Chondrocyte (in vitro differentiated cells): Measurements from ENCODE around the gene SYTL1. TPM values are rescaled to one million over a fixed set of nuclear protein-coding genes. Genes with fewer than 3 reads are reported as not detected.

Source experiments
- DNase-seq: peaks from one replicate; pipeline ENCODE4 v3.0.0; 2021; ENCODE audit warnings: mixed read lengths, low spot score
- H3K27ac Mint-ChIP-seq: one replicate; pipeline ENCODE4 v1.8.0; 2021; ENCODE audit warnings: mild to moderate bottlenecking, moderate library complexity, mixed read lengths; ENCODE audit not compliant: unreplicated experiment
- H3K27me3 Mint-ChIP-seq: 2 replicates; pipeline ENCODE4 v1.8.0; 2021; ENCODE audit warnings: low read depth, mixed read lengths
- H3K36me3 Mint-ChIP-seq: 2 replicates; pipeline ENCODE4 v1.8.0; 2021; ENCODE audit warnings: low read depth, mixed read lengths
- H3K4me1 Mint-ChIP-seq: 2 replicates; pipeline ENCODE4 v1.8.0; 2021; ENCODE audit warnings: low read depth, mild to moderate bottlenecking, mixed read lengths
- H3K4me3 Mint-ChIP-seq: one replicate; pipeline ENCODE4 v1.8.0; 2021; ENCODE audit warnings: mild to moderate bottlenecking, moderate library complexity, mixed read lengths; ENCODE audit not compliant: unreplicated experiment
- H3K9me3 Mint-ChIP-seq: 2 replicates; pipeline ENCODE4 v1.8.0; 2021; ENCODE audit warnings: low read depth, mixed read lengths
- total RNA-seq: library from RNA; stranded (reverse); gene quantifications from 3 replicates; pipeline ENCODE4 v1.2.1, GENCODE V29; 2021
- TF ChIP-seq, protein P1 (sequence below): fragments of 200-600 bp; sonication (generic); IDR thresholded peaks from 2 replicates; pipeline ENCODE4 v1.5.0; 2021; ENCODE audit warnings: antibody characterized with exemption, mild to moderate bottlenecking, moderate library complexity

Gene SYTL1
- total RNA-seq, 1 donor from 2014 or later: 1.2 TPM

DNA sequence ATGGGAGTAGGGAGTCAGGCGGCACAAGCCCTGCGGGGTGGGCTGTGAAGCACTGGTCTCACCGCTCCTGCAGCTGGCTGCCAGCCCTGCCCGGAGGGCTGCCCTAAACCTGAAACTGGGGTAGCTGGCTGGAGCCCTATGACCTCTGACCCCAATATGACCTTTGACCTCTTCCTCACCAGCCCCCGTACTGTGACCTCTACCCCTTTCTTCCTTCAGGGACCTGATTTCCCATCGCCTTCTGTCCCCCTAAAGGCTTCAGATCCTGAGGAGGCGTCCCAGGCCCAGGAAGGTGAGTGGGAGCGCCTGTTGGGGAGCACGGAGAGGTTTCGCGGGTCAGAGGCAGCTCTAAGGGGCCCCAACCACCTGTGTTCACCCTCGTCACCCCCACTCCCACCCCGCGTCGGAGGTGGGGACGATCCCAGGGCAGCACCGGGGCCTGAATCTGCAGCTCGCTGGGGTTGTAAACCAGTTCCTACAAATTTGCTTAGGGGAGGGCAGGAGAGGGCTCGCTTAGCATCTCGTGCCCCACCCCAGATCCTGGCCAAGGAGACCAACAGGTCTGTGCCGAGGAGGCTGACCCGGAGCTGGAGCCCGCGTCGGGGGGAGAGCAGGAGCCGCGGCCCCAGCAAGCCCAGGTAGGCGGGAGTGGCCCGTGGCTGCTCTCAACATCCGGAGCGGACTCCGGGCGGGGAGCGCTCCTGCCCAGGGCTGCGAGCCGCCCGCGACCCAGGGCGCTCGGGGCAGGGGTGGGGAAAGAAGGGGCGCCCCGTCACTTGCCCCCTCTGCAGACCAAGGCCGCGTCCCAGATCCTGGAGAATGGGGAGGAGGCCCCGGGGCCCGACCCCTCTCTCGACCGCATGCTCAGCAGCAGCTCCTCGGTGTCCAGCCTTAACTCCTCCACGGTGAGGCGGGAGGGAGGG, 7.3 kb downstream of the SYTL1 start:
- H3K4me3 Mint-ChIP-seq: peak overlapping the region; percentile 46
- TF ChIP-seq, protein P1, sequence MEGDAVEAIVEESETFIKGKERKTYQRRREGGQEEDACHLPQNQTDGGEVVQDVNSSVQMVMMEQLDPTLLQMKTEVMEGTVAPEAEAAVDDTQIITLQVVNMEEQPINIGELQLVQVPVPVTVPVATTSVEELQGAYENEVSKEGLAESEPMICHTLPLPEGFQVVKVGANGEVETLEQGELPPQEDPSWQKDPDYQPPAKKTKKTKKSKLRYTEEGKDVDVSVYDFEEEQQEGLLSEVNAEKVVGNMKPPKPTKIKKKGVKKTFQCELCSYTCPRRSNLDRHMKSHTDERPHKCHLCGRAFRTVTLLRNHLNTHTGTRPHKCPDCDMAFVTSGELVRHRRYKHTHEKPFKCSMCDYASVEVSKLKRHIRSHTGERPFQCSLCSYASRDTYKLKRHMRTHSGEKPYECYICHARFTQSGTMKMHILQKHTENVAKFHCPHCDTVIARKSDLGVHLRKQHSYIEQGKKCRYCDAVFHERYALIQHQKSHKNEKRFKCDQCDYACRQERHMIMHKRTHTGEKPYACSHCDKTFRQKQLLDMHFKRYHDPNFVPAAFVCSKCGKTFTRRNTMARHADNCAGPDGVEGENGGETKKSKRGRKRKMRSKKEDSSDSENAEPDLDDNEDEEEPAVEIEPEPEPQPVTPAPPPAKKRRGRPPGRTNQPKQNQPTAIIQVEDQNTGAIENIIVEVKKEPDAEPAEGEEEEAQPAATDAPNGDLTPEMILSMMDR: no peak
- DNase-seq: no peak
- H3K4me1 Mint-ChIP-seq: peaks cover 8% of the 10 kb centered on the region
- no peaks in the 10 kb centered on the region for H3K27me3 Mint-ChIP-seq
- H3K27ac Mint-ChIP-seq: no peak overlapping the region
- H3K9me3 Mint-ChIP-seq: no peaks in the 10 kb centered on the region
- H3K36me3 Mint-ChIP-seq: peaks cover 5% of the 10 kb centered on the region

DNA sequence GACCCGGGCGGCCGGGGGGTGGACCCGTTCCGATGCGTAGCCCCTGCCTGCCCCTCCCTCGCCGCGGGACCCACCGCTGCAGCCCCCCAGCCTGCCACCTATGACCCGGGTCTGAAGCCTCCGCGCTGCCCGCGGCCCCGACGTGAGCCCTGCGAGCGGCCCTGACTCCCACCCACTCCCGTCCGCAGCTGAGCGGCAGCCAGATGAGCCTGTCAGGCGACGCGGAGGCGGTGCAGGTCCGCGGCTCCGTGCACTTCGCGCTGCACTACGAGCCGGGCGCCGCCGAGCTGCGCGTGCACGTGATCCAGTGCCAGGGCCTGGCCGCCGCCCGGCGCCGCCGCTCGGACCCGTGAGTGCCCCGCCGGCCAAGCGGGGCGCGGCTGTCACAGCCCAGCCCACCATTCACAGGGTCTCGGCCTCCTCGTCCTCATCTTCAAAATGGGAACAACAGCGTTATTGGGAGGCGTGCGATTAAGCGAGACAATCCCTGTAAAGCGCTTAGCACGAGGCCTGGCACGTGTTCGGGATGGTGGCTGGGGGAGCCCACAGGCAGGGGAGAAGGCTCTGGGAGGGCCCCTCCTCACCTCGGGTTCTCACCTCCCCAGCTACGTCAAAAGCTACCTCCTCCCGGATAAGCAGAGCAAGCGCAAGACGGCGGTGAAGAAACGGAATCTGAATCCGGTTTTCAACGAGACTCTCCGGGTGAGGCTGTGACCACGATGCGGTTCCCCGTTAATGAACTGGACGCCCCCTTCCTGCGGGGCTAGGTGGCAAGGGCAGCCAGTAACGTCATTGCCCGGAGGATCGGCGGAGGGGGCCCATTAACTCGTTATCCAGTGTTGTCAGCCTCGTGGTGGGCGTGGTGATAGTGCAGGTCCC, 8.2 kb downstream of the SYTL1 start:
- Mint-ChIP-seq H3K9me3 (no peaks in the 10 kb centered on the region), H3K27ac (no peak overlapping the region), H3K4me1 (peaks cover 8% of the 10 kb centered on the region), H3K4me3 (peak overlapping the region; percentile 54), H3K36me3 (peaks cover 5% of the 10 kb centered on the region), H3K27me3 (no peaks in the 10 kb centered on the region)
- TF ChIP-seq, protein P1: peak; percentile 45
- no peak for DNase-seq

DNA sequence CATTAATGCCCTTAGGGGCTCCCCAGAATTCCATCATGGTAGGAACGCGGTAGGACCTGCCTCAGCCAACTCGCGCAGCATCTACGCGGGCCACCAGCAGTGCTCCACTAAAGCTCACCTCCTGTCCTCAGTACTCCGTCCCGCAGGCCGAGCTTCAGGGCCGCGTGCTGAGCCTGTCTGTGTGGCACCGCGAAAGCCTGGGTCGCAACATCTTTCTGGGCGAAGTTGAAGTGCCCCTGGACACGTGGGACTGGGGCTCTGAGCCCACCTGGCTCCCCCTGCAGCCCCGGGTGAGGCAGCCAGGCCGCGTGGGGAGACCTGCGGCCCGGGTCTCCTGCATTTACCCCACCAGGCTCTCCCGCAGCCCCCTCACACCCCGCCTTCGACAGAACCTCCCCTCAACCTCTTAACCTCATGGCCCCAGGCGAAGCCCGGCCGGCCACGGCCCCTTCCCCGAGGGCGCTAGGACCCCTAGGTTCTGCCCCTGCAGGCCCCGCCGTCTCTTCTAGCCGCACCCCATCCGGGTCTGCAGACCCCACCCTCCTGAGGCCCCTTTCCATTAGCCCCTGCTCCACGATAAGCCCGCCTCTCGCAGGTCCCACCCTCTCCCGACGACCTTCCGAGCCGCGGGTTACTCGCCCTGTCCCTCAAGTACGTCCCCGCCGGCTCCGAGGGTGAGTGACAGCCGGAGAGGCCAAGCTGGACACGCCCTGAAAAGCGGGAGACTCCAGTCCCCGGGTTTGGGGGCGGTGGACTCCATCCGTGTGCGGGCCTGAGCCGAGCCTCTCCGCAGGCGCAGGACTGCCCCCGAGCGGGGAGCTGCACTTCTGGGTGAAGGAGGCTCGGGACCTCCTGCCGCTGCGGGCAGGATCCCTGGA, 9.1 kb downstream of the SYTL1 start:
- no peak overlapping the region for H3K27ac Mint-ChIP-seq
- H3K9me3 Mint-ChIP-seq: no peaks in the 10 kb centered on the region
- TF ChIP-seq, protein P1: peak; percentile 21
- no peaks in the 10 kb centered on the region for H3K27me3 Mint-ChIP-seq
- peak overlapping the region; percentile 38 for H3K4me3 Mint-ChIP-seq
- no peak for DNase-seq
- peaks cover 11% of the 10 kb centered on the region for H3K36me3 Mint-ChIP-seq
- H3K4me1 Mint-ChIP-seq: peaks cover 8% of the 10 kb centered on the region

DNA sequence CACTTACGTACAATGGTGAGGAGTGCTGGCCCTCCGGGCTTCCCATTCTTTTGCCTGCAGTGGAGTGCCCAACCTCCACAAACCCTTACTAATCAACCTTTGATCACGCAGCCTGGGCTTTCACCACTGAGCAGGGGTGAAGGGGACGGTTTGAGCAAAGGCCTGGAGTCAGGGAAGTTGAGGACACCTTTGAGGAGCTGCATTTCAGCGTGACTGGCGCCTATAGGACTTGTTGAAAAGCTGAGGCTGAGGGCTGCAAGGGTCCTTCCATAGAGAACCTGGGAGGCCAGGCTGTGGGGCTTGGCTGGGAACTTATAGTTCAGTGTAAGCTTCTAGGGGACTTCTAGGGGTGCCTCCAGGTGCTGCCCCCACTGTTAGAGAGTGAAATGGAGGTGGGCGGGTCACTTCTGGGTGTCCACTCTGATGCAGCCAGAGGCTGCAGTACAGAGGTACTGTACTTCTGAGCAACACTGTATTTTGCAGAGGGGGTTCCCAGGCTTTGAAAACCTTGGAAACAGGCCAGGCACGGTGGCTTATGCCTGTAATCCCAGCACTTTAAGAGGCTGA, 9.8 kb downstream of the SYTL1 start:
- H3K36me3 Mint-ChIP-seq: peaks cover 11% of the 10 kb centered on the region
- H3K27me3 Mint-ChIP-seq: no peaks in the 10 kb centered on the region
- TF ChIP-seq, protein P1: no peak
- peaks cover 8% of the 10 kb centered on the region for H3K4me1 Mint-ChIP-seq
- DNase-seq: no peak
- H3K27ac Mint-ChIP-seq: no peak overlapping the region
- no peak overlapping the region for H3K4me3 Mint-ChIP-seq
- no peaks in the 10 kb centered on the region for H3K9me3 Mint-ChIP-seq
